H9 (cell line): ENCODE data around the gene SMIM1. TPM values are rescaled to one million over a fixed set of nuclear protein-coding genes. Genes with fewer than 3 reads are reported as not detected.
"Not testable (repeated sequence)": the region's sequence is repeated elsewhere in the genome, so short reads cannot be mapped to it uniquely, and the experiment has no call there.

Source experiments
- DNase-seq: peaks from one replicate; pipeline ENCODE4 v3.0.0-alpha.2; 2017
- H2AFZ ChIP-seq: one replicate; pipeline ENCODE4 v1.6.1; 2013; ENCODE audit warnings: mild to moderate bottlenecking, low read length, control low read depth, moderate library complexity
- H2AK5ac ChIP-seq: 2 replicates; pipeline ENCODE4 v1.6.1; 2013; ENCODE audit warnings: low read length, control low read depth, mixed read lengths; ENCODE audit not compliant: insufficient read length
- H2BK120ac ChIP-seq: one replicate; pipeline ENCODE4 v1.6.1; 2013; ENCODE audit warnings: low read depth, mild to moderate bottlenecking, low read length, control low read depth, inconsistent platforms; ENCODE audit not compliant: poor library complexity, severe bottlenecking
- H2BK12ac ChIP-seq: 2 replicates; pipeline ENCODE4 v1.6.1; 2013; ENCODE audit warnings: low read length, control low read depth, mixed read lengths, low read depth; ENCODE audit not compliant: insufficient read length
- H2BK15ac ChIP-seq: 2 replicates; pipeline ENCODE4 v1.6.1; 2013; ENCODE audit warnings: low read depth, low read length, control low read depth
- H2BK20ac ChIP-seq: one replicate; pipeline ENCODE4 v1.6.1; 2013; ENCODE audit warnings: low read depth, mild to moderate bottlenecking, low read length, control low read depth, inconsistent platforms; ENCODE audit not compliant: poor library complexity, severe bottlenecking
- H2BK5ac ChIP-seq: 2 replicates; pipeline ENCODE4 v1.6.1; 2013; ENCODE audit warnings: low read length, control low read depth, mixed read lengths; ENCODE audit not compliant: insufficient read length
- H3K14ac ChIP-seq: 2 replicates; pipeline ENCODE4 v1.6.1; 2013; ENCODE audit warnings: low read length, control low read depth; ENCODE audit not compliant: insufficient read depth
- H3K18ac ChIP-seq: 2 replicates; pipeline ENCODE4 v1.6.1; 2013; ENCODE audit warnings: low read depth, mild to moderate bottlenecking, mixed read lengths, low read length, control low read depth; ENCODE audit not compliant: insufficient read length
- H3K23ac ChIP-seq: 2 replicates; pipeline ENCODE4 v1.6.1; 2013; ENCODE audit warnings: low read length, control low read depth, mixed read lengths, low read depth; ENCODE audit not compliant: insufficient read length
- H3K23me2 ChIP-seq: 2 replicates; pipeline ENCODE4 v1.6.1; 2013; ENCODE audit warnings: low read depth, mild to moderate bottlenecking, mixed read lengths, low read length, control low read depth; ENCODE audit not compliant: insufficient read length, poor library complexity, severe bottlenecking
- H3K27ac ChIP-seq: 2 replicates; pipeline ENCODE4 v1.5.1; 2013; ENCODE audit warnings: low read length, control low read depth, mixed read lengths, low read depth; ENCODE audit not compliant: insufficient read length
- H3K27me3 ChIP-seq: 2 replicates; pipeline ENCODE4 v1.6.1; 2013; ENCODE audit warnings: low read length, control low read depth, inconsistent platforms; ENCODE audit not compliant: insufficient read depth
- H3K4ac ChIP-seq: 2 replicates; pipeline ENCODE4 v1.6.1; 2013; ENCODE audit warnings: low read depth, mild to moderate bottlenecking, control low read depth, inconsistent platforms, low read length, moderate library complexity
- H3K4me1 ChIP-seq: 2 replicates; pipeline ENCODE4 v1.6.1; 2013; ENCODE audit warnings: low read length, control low read depth, inconsistent platforms; ENCODE audit not compliant: insufficient read depth
- H3K4me2 ChIP-seq: 2 replicates; pipeline ENCODE4 v1.6.1; 2013; ENCODE audit warnings: low read length, control low read depth, mixed read lengths; ENCODE audit not compliant: insufficient read length, insufficient read depth
- H3K56ac ChIP-seq: 2 replicates; pipeline ENCODE4 v1.6.1; 2013; ENCODE audit warnings: low read depth, mild to moderate bottlenecking, mixed read lengths, low read length, control low read depth; ENCODE audit not compliant: insufficient read length
- H3K79me1 ChIP-seq: 2 replicates; pipeline ENCODE4 v1.6.1; 2013; ENCODE audit warnings: low read depth, mild to moderate bottlenecking, moderate library complexity, low read length, control low read depth, inconsistent platforms; ENCODE audit not compliant: insufficient read depth, poor library complexity, severe bottlenecking
- H3K79me2 ChIP-seq: 2 replicates; pipeline ENCODE4 v1.6.1; 2013; ENCODE audit warnings: low read length, control low read depth, inconsistent platforms; ENCODE audit not compliant: insufficient read depth
- H3K9ac ChIP-seq: 2 replicates; pipeline ENCODE4 v1.6.1; 2013; ENCODE audit warnings: low read length, control low read depth, mixed read lengths; ENCODE audit not compliant: insufficient read length; ENCODE audit errors: extremely low read depth
- H3K9me3 ChIP-seq: one replicate; pipeline ENCODE4 v1.6.1; 2013; ENCODE audit warnings: low read depth, low read length, inconsistent platforms; ENCODE audit not compliant: control insufficient read depth
- H3T11ph ChIP-seq: one replicate; pipeline ENCODE4 v1.6.1; 2013; ENCODE audit warnings: mild to moderate bottlenecking, low read length, control low read depth, inconsistent platforms
- H4K20me1 ChIP-seq: one replicate; pipeline ENCODE4 v1.6.1; 2013; ENCODE audit not compliant: control insufficient read depth, insufficient read length, insufficient read depth
- H4K5ac ChIP-seq: 2 replicates; pipeline ENCODE4 v1.6.1; 2013; ENCODE audit warnings: low read depth, mild to moderate bottlenecking, mixed read lengths, low read length, control low read depth; ENCODE audit not compliant: insufficient read length
- H4K8ac ChIP-seq: replicated peaks from 2 replicates; pipeline ENCODE4 v1.6.1; 2013; ENCODE audit warnings: low read length, control low read depth, mixed read lengths, low read depth; ENCODE audit not compliant: insufficient read length
- H4K91ac ChIP-seq: 2 replicates; pipeline ENCODE4 v1.6.1; 2013; ENCODE audit warnings: low read depth, mild to moderate bottlenecking, moderate library complexity, mixed read lengths, low read length, control low read depth; ENCODE audit not compliant: insufficient read length
- H3K27ac Mint-ChIP-seq, 3 experiments: 2 replicates in 2 of 3; 3 replicates in 1 of 3; pipeline ENCODE4 v1.8.0; 2020 to 2021; ENCODE audit warnings: mixed read lengths in 3 of 3, mild to moderate bottlenecking in 1 of 3, moderate library complexity in 1 of 3
- H3K27me3 Mint-ChIP-seq: 2 replicates; pipeline ENCODE4 v1.8.0; 2021; ENCODE audit warnings: low read depth, mild to moderate bottlenecking, moderate library complexity, mixed read lengths
- H3K36me3 Mint-ChIP-seq, 3 experiments: 2 replicates in 2 of 3; 3 replicates in 1 of 3; pipeline ENCODE4 v1.8.0; 2020 to 2021; ENCODE audit warnings: low read depth in 3 of 3, mixed read lengths in 3 of 3; ENCODE audit not compliant: insufficient read depth in 1 of 3
- H3K4me1 Mint-ChIP-seq, 2 experiments: 2 replicates each; pipeline ENCODE4 v1.8.0; 2020; ENCODE audit warnings: mixed read lengths in 2 of 2
- H3K4me3 Mint-ChIP-seq, 2 experiments: 2 replicates in 1 of 2; 3 replicates in 1 of 2; pipeline ENCODE4 v1.8.0; 2020 to 2021; ENCODE audit warnings: mild to moderate bottlenecking in 2 of 2, mixed read lengths in 2 of 2, moderate library complexity in 1 of 2
- H3K9me3 Mint-ChIP-seq, 2 experiments: 2 replicates in 1 of 2; 3 replicates in 1 of 2; pipeline ENCODE4 v1.8.0; 2020; ENCODE audit warnings: mild to moderate bottlenecking in 2 of 2, mixed read lengths in 2 of 2, moderate library complexity in 1 of 2
- CTCF ChIP-seq: fragments of 200-600 bp; sonication (generic); conservative IDR thresholded peaks from 3 replicates; pipeline ENCODE4 v1.8.0; 2021; ENCODE audit warnings: antibody characterized with exemption, mild to moderate bottlenecking
- WGBS: extraction: QIAGEN DNeasy Blood & Tissue Kit; methylation state at CpG from one replicate; pipeline ENCODE4 v1.1.7; 2013; ENCODE audit warnings: missing lambda C conversion rate, low lambda C conversion rate, mixed read lengths; ENCODE audit not compliant: insufficient read length; ENCODE audit errors: extremely low coverage; 5-methylcytosine and 5-hydroxymethylcytosine counted together
- total RNA-seq: library from RNA; stranded (reverse); gene quantifications from 2 replicates; pipeline ENCODE4 v1.2.1, GENCODE V29; 2021

Gene SMIM1
- total RNA-seq, 1 experiment from 2014 or later: 5.3 TPM

GRCh38 chr1:3724416-3725030, 48.0 kb upstream of the SMIM1 start:
- WGBS: no CpG with 5 or more reads among the region's 18 CpGs
- peak; percentile 96 for TF ChIP-seq CTCF
- not testable (repeated sequence) for H3K36me3 Mint-ChIP-seq, H2BK20ac ChIP-seq, H3K56ac ChIP-seq, H3K4me1 Mint-ChIP-seq, H3K18ac ChIP-seq, H3K27me3 ChIP-seq, H3K4me2 ChIP-seq, H4K91ac ChIP-seq, H2BK15ac ChIP-seq, H4K20me1 ChIP-seq, H3K9me3 Mint-ChIP-seq, H2BK12ac ChIP-seq, H2AFZ ChIP-seq, H2BK120ac ChIP-seq, H3K9ac ChIP-seq, H3K79me2 ChIP-seq, H3K27ac ChIP-seq, H3K79me1 ChIP-seq, H3K4me1 ChIP-seq, H3K4ac ChIP-seq, H4K8ac ChIP-seq, H3K23ac ChIP-seq, H3K27ac Mint-ChIP-seq, H2AK5ac ChIP-seq, H3K4me3 Mint-ChIP-seq, H2BK5ac ChIP-seq, H4K5ac ChIP-seq, H3K14ac ChIP-seq, H3K9me3 ChIP-seq, H3T11ph ChIP-seq, H3K23me2 ChIP-seq
- H3K27me3 Mint-ChIP-seq: peaks cover 12% of the 10 kb centered on the region
- peak; percentile 84 for DNase-seq
